ENCODE results near the gene DHRSX. TPM values are rescaled to one million over a fixed set of nuclear protein-coding genes. Genes with fewer than 3 reads are reported as not detected.
"Not testable (repeated sequence)": the region's sequence is repeated elsewhere in the genome, so short reads cannot be mapped to it uniquely, and the experiment has no call there.

DHRSX gene
- total RNA-seq, 2 donors from 2014 or later = 32.2 to 38.1 TPM

DNA sequence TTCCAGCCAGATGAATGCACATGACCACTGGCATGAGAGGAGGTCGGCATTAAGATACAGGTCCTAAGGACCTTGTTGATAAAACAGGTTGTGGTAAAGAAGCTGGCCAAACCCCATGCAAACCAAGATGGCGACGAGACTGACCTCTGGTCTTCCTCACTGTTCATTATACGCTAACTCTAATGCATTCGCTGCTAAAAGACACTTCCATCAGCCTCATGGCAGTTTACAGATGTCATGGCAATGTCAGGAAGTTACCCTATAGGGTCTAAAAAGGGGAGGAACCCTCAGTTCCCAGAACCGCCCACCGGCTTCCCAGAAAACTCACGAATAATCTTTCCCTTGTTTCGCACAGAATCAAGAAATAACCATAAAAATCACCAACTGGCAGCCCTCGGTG, 182.4 kb downstream of the DHRSX start:
- intact Hi-C loops (cut with DNase I, micrococcal nuclease) = no loop called here
- no peak for DNase-seq
- no peak for ATAC-seq

DNA sequence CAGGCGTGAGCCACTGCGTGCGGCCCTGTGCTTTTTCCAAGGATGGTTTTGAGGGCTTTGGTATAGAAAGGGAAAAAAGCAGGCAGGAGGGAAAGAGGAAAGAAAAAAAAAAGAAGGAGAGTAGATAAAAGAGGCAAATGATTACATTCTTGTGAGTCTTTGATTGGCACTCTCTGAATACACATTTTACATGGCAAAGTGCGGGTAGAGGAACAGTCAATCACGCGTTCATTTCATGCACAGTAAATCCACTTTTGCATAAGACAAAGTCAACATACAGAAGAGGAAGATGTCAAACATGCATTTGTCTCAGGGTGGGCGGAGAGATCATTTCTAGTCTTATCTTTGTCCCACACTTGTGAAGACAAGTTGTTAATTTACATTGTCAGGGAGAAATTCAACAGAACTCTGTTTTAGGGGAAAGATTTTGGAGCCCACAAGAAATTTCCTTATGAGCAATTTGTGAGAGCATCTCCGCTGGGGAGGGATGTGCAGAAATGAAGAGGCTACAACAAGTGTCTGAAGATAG, 183.2 kb downstream of the DHRSX start:
- ATAC-seq (no peak), DNase-seq (no peak)
- intact Hi-C loops (cut with DNase I, micrococcal nuclease) = no loop called here

- DNase-seq (no peak), ATAC-seq (no peak)
- intact Hi-C loops (cut with DNase I, micrococcal nuclease) = no loop called here
Measured at GRCh38 chrX:2316534-2316933, 184.2 kb downstream of the DHRSX start.

DNA sequence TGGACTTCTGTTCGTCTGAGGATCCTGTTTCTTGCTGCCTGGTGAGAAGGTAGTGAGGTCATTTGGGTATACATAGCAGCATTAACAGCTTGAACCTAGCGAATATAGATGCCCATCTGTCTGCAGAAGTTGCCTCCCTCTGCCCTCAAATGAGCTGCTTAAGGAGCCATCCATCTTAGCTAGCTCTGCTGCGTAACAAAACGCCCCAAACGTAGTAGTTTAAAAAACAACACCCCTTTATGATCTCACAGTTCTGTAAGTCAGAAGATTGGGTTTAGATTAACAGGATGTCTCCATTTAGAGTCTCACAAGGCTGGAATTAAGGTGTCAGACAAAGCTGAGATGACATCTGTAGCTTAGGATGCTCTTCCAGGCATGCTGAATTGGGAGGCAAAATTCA, 185.3 kb downstream of the DHRSX start:
- ATAC-seq (no peak), DNase-seq (no peak)
- intact Hi-C loops (cut with DNase I, micrococcal nuclease) = no loop called here

GRCh38 chrX:2314831-2315365, 185.9 kb downstream of the DHRSX start:
- DNase-seq (no peak), ATAC-seq (no peak)
- intact Hi-C loops (cut with DNase I, micrococcal nuclease) = no loop called here

- ATAC-seq = no peak
- no peak for DNase-seq
- intact Hi-C loops (cut with DNase I, micrococcal nuclease) = no loop called here
Measured at GRCh38 chrX:2313864-2314640, 186.7 kb downstream of the DHRSX start.

- intact Hi-C loops (cut with DNase I, micrococcal nuclease); ATAC-seq; DNase-seq: not testable (repeated sequence)
Measured at GRCh38 chrX:2312061-2312591, 188.7 kb downstream of the DHRSX start.

DNA sequence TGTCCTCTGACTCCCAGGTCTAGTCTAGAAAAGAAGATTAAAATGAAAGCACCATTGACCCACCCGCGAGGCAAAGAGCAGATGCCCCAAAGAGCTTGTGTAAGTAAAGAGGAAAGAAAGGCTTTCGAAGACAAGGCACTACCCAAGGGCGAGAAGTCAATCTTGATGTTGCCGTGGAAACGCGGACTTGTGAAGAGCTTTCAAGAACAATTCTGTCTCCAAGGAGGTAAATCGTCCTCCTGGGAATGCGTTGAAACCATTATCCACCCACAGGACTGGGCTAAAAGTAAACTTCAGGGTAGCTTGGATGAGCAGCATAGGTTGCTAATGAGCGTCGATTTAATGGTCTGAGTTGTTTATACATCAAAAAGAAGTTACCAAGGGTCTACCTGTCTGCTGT, 189.3 kb downstream of the DHRSX start:
- intact Hi-C loops (cut with DNase I, micrococcal nuclease) = no loop called here
- DNase-seq = no peak

GRCh38 chrX:2301901-2302300, 198.9 kb downstream of the DHRSX start:
- intact Hi-C loops (cut with DNase I, micrococcal nuclease) = no loop called here
- DNase-seq (no peak), ATAC-seq (no peak)

More for the DNA sequence above, 189.3 kb downstream of the DHRSX start:
- ATAC-seq = no peak

DNA sequence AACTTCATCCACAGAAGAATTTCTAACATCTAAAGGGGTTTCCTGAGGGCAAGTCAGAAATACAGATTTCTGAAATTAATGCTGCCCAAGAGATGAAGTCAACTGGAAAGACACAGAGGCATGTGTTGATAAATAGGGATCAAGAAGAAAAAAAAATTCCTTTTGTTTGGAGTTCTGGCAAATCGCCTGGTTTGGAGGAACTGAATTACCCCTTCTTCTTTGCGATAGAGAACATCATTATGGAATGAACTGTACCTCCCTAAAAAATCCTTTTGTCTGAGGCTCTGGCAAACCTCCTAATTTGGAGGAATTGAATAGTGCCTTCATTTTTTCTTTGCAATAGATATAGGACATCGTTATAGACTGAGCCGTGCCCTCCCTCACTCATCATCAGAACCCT, 200.9 kb downstream of the DHRSX start:
- DNase-seq (no peak), ATAC-seq (no peak)
- intact Hi-C loops (cut with DNase I, micrococcal nuclease) = no loop called here

DNA sequence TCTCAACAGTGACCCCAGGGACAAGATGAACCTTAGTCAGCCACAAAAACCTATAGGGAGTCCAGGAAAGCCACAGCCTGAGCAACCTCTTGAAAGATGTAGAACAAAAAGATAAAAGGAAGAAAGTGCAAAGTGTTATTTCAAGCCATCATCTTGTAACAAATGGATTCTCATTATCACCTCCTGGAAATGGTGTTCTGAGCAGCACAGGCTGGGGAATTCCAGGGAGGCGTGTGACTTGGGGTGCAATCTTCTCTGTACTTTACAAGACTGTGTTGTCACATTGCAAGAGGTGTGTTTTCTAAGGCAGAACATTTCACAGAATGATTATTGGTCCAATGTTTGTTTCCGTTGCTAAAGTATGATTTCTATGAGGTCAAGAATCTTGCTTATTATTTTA, 214.0 kb downstream of the DHRSX start:
- no peak for ATAC-seq
- intact Hi-C loops (cut with DNase I, micrococcal nuclease) = no loop called here
- DNase-seq = no peak

GRCh38 chrX:2284601-2285000, 216.2 kb downstream of the DHRSX start:
- no peak for ATAC-seq
- intact Hi-C loops (cut with DNase I, micrococcal nuclease) = no loop called here

GRCh38 chrX:2284133-2284532, 216.6 kb downstream of the DHRSX start:
- intact Hi-C loops (cut with DNase I, micrococcal nuclease) = no loop called here
- ATAC-seq = no peak
- no peak for DNase-seq

More at GRCh38 chrX:2284601-2285000, 216.2 kb downstream of the DHRSX start:
- DNase-seq = no peak

DNA sequence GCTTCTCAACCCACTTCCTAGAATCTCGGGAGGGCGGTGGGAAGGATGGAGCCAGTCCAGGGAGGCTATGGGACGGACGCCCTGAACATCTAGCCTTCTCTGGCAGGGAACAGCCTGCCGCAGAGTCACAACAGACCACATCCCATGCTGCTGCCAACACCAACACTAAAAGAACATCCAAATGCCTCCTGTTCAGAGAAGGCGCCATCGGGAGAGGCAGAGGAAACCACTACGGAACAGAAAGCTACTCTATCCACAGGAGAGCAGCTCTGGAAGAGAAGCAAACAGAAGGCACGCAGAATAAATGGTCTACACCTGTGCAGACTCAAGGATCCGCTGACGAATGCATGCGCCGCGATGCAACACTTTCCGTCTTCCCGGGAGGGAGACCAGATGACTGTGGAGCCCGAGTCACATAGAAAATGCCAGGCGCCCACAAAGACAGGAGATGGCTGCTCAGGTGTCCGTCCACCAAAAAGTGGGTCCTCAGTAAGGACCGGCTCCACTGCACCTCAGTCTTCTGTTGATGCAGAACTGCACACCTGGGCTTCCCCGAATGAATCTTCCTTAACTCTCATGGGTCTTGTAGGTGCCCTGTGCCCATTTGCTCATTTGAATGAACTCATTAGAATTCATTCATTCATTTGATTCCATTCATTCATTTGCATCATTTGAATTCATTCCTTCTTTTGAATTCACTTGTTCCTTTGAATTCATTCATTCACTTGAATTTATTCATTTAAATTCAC, 217.5 kb downstream of the DHRSX start:
- intact Hi-C loops (cut with DNase I, micrococcal nuclease) = no loop called here
- DNase-seq (no peak), ATAC-seq (no peak)

GRCh38 chrX:2282490-2283090, 218.2 kb downstream of the DHRSX start:
- no peak for DNase-seq
- ATAC-seq = no peak
- intact Hi-C loops (cut with DNase I, micrococcal nuclease) = no loop called here

GRCh38 chrX:2272337-2272736, 228.4 kb downstream of the DHRSX start:
- no peak for ATAC-seq
- DNase-seq = no peak
- intact Hi-C loops (cut with DNase I, micrococcal nuclease) = no loop called here

DNA sequence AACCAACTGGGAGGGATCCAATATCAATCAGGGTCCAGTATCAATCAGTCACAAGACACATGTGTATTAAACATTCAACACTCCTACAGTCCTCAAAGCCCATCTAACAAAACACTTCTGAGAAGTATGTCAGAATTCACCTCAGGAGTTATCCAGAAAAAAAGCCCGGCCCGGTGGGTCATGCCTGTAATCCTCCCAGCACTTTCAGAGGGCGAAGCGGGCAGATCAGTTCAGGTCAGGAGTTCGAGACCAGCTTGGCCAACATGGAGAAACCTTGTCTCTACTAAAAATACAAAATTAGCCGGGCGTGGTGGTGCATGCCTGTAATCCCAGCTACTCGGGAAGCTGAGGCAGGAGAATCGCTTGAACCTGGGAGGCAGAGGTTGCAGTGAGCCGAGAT, 229.2 kb downstream of the DHRSX start:
- ATAC-seq; DNase-seq; intact Hi-C loops (cut with DNase I, micrococcal nuclease): not testable (repeated sequence)

DNA sequence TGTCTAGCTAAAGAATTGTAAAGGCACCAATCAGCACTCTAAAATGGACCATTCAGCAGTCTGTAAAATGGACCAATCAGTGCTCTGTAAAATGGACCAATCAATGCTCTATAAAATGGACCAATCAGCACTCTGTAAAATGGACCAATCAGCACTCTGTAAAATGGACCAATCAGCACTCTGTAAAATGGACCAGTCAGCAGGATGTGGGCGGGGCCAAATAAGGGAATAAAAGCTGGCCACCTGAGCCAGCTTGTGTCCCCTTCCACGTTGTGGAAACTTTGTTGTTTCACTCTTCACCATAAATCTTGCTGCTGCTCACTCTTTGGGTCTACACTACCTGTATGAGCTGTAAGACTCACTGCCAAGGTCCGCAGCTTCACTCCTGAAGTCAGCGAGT, 230.0 kb downstream of the DHRSX start:
- ATAC-seq; intact Hi-C loops (cut with DNase I, micrococcal nuclease); DNase-seq: not testable (repeated sequence)

DNA sequence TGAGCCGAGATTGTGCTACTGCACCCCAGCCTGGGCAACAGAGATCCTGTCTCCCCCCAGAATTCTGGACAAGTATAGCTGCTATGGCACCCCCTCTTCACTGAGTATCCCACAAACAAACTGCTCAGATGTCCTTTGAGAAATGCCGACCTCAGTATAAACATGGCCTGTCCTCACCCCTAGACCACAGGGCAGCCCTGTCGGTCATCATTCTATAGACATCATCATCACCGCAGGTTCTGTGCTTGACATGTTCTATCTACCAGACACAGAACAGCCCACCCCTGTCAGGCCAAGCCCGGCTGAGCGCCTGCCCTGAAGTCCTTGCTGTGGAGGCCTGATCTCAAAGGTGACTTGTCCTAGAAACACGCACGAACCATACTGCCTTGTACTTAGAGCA, 232.9 kb downstream of the DHRSX start:
- intact Hi-C loops (cut with DNase I, micrococcal nuclease) = no loop called here
- no peak for DNase-seq
- no peak for ATAC-seq

Measured in left colon (tissue), 2 donors.